ENCODE measurements around the gene MCL1. TPM values are rescaled to one million over a fixed set of nuclear protein-coding genes. Genes with fewer than 3 reads are reported as not detected.

The MCL1 gene
- total and polyA plus RNA-seq, 2 of the 13 experiments (the other 11 are each of a cell fraction or from before 2014, with no cell fraction given) = 69.5 to 125 TPM

DNA sequence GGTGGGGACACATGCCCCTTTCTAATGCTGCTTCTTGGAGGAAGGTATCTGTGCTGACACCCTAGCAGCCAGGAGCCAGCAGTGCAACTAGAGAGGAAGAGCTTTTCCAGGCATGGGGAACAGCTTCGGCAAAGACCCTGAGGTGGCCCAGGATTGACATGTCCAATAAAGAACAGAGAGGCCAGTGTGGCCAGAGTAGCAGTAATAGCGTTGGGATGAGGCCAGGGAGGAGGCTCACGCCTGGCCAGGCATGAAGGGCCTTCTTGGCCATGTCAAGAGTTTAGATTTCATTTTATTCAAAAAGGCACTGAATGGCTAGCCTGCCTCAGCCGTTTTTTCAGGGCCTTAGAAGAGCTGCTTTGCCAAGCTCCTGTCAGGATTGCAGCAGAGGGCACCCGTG is 46.5 kb downstream of the MCL1 start:
- Histone ChIP-seq H3K4me3 (replicated peaks in 1 of 3; ENCODE audit: insufficient read depth in 1 of 3, low read depth in 2 of 3, low read length in 3 of 3) (peak overlapping the region; percentile 32 to 60 (median 42)), H4K20me1 (ENCODE audit: insufficient read depth, low read length) (no peaks in the 10 kb centered on the region), H3K27me3 (ENCODE audit: control insufficient read depth in 1 of 2, insufficient read depth in 2 of 2, low read length in 2 of 2) (no peaks in the 10 kb centered on the region), H3K27ac (ENCODE audit: extremely low read length, insufficient read depth, low read length) (peak overlapping the region; percentile 87), H3K79me2 (ENCODE audit: insufficient read depth, low read length) (no peaks in the 10 kb centered on the region), H3K4me1 (ENCODE audit: insufficient read depth, low read length) (peaks cover 91% of the 10 kb centered on the region), H3K9me3 (ENCODE audit: low read length) (no peaks in the 10 kb centered on the region), H3K9ac (ENCODE audit: insufficient read depth, low read depth, low read length) (peak overlapping the region; percentile 63), H2AFZ (ENCODE audit: low read length) (peak overlapping the region; percentile 16), H3K4me2 (ENCODE audit: low read depth, low read length) (peak overlapping the region; percentile 91), H3K36me3 (replicated peaks in 1 of 2; ENCODE audit: control insufficient read depth in 1 of 2, insufficient read depth in 2 of 2, low read length in 2 of 2) (no peaks in the 10 kb centered on the region)
- FAIRE-seq (no peak), DNase-seq (ENCODE audit: low spot score) (no peak), ATAC-seq (peak; percentile 18)
- WGBS (ENCODE audit: low lambda C conversion rate) = 16% methylated on average over 5 of the region's 5 CpGs
- ChIA-PET POLR2A (interaction anchor here (1.0 to 4.6 kb wide), 20 partner anchors 11 to 474 kb away, joined by 3 to 78 read pairs (median 5); partner anchors contain the start of genes ADAMTSL4, ENSA, FALEC and MCL1), CTCF (ENCODE audit: low intra/inter-chr PET ratio, low total read pairs) (interaction anchor here (2.5 kb wide), 1 partner anchor 69 kb away, joined by 18 read pairs; no protein-coding TSS in a partner anchor)
- TSS peak; percentile 85 for BruUV-seq (replicated peaks)
- intact Hi-C loops (cut with micrococcal nuclease; ENCODE audit: unreplicated experiment) (loop anchor here (1.0 kb wide), 4 partner anchors 18 to 69 kb away; partner anchors contain the start of genes FALEC and TARS2), in situ Hi-C loops (cut with HindIII; ENCODE audit: extremely low pct_ligation_motif_present, low pct_unique_long_range_greater_than_20kb) (loop anchor here (5.0 to 10.0 kb wide), 2 partner anchors 46 to 278 kb away; partner anchors contain the start of genes CA14 and TARS2)
- TF ChIP-seq, protein P1, sequence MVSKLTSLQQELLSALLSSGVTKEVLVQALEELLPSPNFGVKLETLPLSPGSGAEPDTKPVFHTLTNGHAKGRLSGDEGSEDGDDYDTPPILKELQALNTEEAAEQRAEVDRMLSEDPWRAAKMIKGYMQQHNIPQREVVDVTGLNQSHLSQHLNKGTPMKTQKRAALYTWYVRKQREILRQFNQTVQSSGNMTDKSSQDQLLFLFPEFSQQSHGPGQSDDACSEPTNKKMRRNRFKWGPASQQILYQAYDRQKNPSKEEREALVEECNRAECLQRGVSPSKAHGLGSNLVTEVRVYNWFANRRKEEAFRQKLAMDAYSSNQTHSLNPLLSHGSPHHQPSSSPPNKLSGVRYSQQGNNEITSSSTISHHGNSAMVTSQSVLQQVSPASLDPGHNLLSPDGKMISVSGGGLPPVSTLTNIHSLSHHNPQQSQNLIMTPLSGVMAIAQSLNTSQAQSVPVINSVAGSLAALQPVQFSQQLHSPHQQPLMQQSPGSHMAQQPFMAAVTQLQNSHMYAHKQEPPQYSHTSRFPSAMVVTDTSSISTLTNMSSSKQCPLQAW (CRISPR knock-in tag; IDR thresholded peaks at IDR 0.05) = peak; percentile 8; the same call in 1 of the 2 replicates
- TF ChIP-seq, protein P2, sequence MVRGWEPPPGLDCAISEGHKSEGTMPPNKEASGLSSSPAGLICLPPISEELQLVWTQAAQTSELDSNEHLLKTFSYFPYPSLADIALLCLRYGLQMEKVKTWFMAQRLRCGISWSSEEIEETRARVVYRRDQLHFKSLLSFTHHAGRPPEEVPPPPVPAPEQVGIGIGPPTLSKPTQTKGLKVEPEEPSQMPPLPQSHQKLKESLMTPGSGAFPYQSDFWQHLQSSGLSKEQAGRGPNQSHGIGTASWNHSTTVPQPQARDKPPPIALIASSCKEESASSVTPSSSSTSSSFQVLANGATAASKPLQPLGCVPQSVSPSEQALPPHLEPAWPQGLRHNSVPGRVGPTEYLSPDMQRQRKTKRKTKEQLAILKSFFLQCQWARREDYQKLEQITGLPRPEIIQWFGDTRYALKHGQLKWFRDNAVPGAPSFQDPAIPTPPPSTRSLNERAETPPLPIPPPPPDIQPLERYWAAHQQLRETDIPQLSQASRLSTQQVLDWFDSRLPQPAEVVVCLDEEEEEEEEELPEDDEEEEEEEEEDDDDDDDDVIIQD (CRISPR knock-in tag; IDR thresholded peaks at IDR 0.05; ENCODE audit: low read depth) = no peak
- TF ChIP-seq ZNF773 (CRISPR knock-in tag; IDR thresholded peaks at IDR 0.05; ENCODE audit: borderline replicate concordance) = no peak
- no peak for TF ChIP-seq ZNF138 (CRISPR knock-in tag; IDR thresholded peaks at IDR 0.05; ENCODE audit: low read depth)
- no peak for TF ChIP-seq THAP11 (CRISPR knock-in tag; IDR thresholded peaks at IDR 0.05)
- TF ChIP-seq GATA4 (IDR thresholded peaks at IDR 0.05; ENCODE audit: borderline replicate concordance, low read depth) = no peak
- TF ChIP-seq ZNF7 (CRISPR knock-in tag; IDR thresholded peaks at IDR 0.05) = no peak; the same call in 1 of the 2 replicates
- 0 out of 2 replicates have a peak, but pooled peaks have one; percentile 53 for TF ChIP-seq ZNF224 (CRISPR knock-in tag; IDR thresholded peaks at IDR 0.05)
- TF ChIP-seq, protein P3, sequence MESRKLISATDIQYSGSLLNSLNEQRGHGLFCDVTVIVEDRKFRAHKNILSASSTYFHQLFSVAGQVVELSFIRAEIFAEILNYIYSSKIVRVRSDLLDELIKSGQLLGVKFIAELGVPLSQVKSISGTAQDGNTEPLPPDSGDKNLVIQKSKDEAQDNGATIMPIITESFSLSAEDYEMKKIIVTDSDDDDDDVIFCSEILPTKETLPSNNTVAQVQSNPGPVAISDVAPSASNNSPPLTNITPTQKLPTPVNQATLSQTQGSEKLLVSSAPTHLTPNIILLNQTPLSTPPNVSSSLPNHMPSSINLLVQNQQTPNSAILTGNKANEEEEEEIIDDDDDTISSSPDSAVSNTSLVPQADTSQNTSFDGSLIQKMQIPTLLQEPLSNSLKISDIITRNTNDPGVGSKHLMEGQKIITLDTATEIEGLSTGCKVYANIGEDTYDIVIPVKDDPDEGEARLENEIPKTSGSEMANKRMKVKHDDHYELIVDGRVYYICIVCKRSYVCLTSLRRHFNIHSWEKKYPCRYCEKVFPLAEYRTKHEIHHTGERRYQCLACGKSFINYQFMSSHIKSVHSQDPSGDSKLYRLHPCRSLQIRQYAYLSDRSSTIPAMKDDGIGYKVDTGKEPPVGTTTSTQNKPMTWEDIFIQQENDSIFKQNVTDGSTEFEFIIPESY (CRISPR knock-in tag; IDR thresholded peaks at IDR 0.05) = no peak
- TF ChIP-seq, protein P4, sequence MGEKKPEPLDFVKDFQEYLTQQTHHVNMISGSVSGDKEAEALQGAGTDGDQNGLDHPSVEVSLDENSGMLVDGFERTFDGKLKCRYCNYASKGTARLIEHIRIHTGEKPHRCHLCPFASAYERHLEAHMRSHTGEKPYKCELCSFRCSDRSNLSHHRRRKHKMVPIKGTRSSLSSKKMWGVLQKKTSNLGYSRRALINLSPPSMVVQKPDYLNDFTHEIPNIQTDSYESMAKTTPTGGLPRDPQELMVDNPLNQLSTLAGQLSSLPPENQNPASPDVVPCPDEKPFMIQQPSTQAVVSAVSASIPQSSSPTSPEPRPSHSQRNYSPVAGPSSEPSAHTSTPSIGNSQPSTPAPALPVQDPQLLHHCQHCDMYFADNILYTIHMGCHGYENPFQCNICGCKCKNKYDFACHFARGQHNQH (CRISPR knock-in tag; IDR thresholded peaks at IDR 0.05) = no peak
- TF ChIP-seq, protein P5, sequence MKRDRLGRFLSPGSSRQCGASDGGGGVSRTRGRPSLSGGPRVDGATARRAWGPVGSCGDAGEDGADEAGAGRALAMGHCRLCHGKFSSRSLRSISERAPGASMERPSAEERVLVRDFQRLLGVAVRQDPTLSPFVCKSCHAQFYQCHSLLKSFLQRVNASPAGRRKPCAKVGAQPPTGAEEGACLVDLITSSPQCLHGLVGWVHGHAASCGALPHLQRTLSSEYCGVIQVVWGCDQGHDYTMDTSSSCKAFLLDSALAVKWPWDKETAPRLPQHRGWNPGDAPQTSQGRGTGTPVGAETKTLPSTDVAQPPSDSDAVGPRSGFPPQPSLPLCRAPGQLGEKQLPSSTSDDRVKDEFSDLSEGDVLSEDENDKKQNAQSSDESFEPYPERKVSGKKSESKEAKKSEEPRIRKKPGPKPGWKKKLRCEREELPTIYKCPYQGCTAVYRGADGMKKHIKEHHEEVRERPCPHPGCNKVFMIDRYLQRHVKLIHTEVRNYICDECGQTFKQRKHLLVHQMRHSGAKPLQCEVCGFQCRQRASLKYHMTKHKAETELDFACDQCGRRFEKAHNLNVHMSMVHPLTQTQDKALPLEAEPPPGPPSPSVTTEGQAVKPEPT (CRISPR knock-in tag; IDR thresholded peaks at IDR 0.05; ENCODE audit: low read depth) = no peak
- no peak for TF ChIP-seq MBNL3 (CRISPR knock-in tag; conservative IDR thresholded peaks at IDR 0.05)
- TF ChIP-seq ZMYM2 (CRISPR knock-in tag; IDR thresholded peaks at IDR 0.05) = no peak
- TF ChIP-seq, protein P6, sequence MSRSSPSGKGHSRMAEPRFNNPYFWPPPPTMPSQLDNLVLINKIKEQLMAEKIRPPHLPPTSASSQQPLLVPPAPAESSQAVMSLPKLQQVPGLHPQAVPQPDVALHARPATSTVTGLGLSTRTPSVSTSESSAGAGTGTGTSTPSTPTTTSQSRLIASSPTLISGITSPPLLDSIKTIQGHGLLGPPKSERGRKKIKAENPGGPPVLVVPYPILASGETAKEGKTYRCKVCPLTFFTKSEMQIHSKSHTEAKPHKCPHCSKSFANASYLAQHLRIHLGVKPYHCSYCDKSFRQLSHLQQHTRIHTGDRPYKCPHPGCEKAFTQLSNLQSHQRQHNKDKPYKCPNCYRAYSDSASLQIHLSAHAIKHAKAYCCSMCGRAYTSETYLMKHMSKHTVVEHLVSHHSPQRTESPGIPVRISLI (CRISPR knock-in tag; IDR thresholded peaks at IDR 0.05; ENCODE audit: borderline replicate concordance) = peak; percentile 55; the same call in 1 of the 2 replicates
